Testis (tissue), 2 donors: ENCODE measurements around the gene EFTUD2.

ENCODE experiments used
- POLR2A ChIP-seq: fragments of 450-650 bp; IDR thresholded peaks from one replicate; pipeline ENCODE4 v1.6.1; 2017; ENCODE audit warnings: antibody characterized with exemption, mild to moderate bottlenecking, moderate library complexity
- TF ChIP-seq, protein P1 (sequence below), 3 experiments: fragments of 450-650 bp in 2 of 3; fragments of 200-600 bp in 1 of 3; sonication (generic) in 1 of 3; IDR thresholded peaks; one replicate each; pipeline ENCODE4 v1.5.1; 2016 to 2019; ENCODE audit warnings: antibody characterized with exemption in 3 of 3, mild to moderate bottlenecking in 2 of 3, moderate library complexity in 1 of 3

- TF ChIP-seq POLR2A: no peak
- TF ChIP-seq, protein P1, sequence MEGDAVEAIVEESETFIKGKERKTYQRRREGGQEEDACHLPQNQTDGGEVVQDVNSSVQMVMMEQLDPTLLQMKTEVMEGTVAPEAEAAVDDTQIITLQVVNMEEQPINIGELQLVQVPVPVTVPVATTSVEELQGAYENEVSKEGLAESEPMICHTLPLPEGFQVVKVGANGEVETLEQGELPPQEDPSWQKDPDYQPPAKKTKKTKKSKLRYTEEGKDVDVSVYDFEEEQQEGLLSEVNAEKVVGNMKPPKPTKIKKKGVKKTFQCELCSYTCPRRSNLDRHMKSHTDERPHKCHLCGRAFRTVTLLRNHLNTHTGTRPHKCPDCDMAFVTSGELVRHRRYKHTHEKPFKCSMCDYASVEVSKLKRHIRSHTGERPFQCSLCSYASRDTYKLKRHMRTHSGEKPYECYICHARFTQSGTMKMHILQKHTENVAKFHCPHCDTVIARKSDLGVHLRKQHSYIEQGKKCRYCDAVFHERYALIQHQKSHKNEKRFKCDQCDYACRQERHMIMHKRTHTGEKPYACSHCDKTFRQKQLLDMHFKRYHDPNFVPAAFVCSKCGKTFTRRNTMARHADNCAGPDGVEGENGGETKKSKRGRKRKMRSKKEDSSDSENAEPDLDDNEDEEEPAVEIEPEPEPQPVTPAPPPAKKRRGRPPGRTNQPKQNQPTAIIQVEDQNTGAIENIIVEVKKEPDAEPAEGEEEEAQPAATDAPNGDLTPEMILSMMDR (IDR thresholded peaks at IDR 0.05): peak in 1 of 3 experiments; percentile 38
Observed at GRCh38 chr17:44911133-44912001, 12.1 kb upstream of the EFTUD2 start.
